ENCODE data around the gene PRR35. TPM values are rescaled to one million over a fixed set of nuclear protein-coding genes. Genes with fewer than 3 reads are reported as not detected.

PRR35 gene
- total RNA-seq, 4 donors from 2014 or later, result not detected

DNA sequence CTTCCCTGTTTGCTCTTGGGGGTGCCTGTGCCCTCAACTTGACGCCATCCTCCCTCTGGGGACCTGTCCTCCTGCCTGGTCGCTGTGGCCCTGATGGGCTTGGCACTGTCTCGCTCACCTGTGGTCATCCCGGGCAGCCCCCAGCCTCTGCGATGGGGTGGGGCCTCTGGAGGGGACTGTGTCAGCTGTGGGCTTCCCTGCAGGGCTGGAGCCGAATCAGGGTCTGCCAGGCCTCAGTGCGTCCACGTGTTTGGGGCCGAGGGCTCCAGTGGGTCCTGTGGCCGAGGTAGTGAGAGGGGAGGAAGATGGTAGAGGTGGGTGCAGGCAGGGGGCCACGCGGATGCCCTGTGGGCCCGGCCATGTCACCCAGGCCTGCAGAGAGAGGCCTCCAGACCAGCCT is 17.6 kb downstream of the PRR35 start:
- TF ChIP-seq, protein P1, sequence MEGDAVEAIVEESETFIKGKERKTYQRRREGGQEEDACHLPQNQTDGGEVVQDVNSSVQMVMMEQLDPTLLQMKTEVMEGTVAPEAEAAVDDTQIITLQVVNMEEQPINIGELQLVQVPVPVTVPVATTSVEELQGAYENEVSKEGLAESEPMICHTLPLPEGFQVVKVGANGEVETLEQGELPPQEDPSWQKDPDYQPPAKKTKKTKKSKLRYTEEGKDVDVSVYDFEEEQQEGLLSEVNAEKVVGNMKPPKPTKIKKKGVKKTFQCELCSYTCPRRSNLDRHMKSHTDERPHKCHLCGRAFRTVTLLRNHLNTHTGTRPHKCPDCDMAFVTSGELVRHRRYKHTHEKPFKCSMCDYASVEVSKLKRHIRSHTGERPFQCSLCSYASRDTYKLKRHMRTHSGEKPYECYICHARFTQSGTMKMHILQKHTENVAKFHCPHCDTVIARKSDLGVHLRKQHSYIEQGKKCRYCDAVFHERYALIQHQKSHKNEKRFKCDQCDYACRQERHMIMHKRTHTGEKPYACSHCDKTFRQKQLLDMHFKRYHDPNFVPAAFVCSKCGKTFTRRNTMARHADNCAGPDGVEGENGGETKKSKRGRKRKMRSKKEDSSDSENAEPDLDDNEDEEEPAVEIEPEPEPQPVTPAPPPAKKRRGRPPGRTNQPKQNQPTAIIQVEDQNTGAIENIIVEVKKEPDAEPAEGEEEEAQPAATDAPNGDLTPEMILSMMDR (IDR thresholded peaks at IDR 0.05; ENCODE audit: low read depth), result no peak

DNA sequence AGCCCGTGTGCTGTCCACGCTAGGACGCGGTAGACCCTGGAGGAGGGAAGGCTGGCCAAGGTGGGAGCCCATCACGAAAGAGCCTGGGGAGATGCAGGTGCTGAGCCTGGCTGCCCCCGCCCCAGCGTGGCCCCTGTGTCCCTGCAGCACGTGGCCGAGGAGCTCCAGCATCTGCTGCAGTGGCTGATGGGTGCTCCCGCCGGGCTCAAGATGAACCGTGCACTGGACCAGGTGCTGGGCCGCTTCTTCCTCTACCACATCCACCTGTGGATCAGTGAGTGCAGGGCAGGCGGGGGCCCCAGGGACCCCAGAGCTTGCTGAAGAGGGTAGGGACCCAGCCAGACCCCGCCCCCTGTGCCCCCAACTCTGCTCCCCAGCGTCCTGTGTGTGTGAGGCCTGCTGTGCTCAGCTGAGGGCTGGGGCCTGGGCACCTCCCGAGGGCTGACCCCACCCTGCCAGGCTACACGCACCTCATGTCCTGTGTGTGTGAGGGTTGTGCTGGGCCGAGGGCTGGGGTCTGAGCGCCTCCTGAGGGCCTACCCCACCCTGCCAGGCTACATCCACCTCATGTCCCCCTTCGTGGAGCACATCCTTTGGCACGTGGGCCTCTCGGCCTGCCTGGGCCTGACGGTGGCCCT is 18.2 kb downstream of the PRR35 start:
- TF ChIP-seq, protein P1 (IDR thresholded peaks at IDR 0.05; ENCODE audit: low read depth), result no peak

DNA sequence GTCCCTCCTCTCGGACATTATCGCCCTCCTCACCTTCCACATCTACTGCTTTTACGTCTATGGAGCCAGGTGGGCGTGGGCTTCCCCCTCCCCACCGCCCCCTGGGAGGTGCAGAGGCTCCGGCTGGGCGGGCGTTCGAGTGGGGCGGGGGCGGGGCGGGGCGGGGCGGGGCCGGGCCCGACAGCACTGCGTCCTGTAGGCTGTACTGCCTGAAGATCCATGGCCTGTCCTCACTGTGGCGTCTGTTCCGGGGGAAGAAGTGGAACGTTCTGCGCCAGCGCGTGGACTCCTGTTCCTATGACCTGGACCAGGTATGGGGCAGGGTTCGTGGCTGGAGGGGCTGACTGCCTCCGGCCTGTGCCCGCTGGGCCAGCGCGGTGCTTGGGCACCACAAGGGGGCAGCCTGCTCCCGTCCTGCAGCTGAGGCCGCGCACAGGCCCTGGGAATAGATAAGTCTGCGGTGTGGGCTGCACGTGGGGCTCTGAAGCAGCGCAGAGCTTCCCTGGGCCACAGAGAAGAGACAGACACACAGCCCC is 18.7 kb downstream of the PRR35 start:
- TF ChIP-seq, protein P1 (IDR thresholded peaks at IDR 0.05; ENCODE audit: low read depth), result no peak

DNA sequence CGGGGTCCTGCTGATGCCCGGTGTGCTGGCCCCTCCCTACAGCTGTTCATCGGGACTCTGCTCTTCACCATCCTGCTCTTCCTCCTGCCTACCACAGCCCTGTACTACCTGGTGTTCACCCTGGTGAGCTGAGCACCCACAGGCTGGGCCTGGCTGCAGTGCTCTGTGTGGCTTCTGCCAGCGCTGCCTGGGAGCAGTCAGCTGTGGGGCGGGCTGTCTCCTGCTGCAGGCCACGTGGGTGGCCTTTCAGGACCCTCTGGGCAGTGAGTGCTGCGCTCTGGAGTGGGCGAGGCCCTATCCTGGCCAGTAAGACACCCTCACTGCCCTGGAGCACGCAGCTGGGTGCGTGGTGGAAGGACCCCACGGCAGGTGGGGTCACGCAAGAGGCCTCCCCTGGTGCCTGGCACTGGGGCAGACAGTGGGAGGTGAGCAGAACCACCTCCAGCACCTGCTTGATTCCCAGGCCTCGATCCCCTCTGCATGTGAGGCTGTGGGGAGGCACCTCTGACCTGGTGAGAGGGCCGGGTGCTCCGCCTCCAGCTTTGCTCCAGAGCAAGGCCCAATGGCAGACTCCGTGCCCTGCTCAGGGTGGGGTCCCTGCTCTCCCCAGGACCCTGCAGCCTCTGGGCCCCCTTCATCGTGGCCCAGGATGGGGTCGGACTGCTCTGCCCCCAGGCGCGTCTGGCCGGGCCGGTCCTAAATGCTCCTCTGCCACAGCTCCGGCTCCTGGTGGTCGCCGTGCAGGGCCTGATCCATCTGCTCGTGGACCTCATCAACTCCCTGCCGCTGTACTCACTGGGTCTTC is 20.1 kb downstream of the PRR35 start:
- TF ChIP-seq, protein P1 (IDR thresholded peaks at IDR 0.05; ENCODE audit: low read depth), result no peak

DNA sequence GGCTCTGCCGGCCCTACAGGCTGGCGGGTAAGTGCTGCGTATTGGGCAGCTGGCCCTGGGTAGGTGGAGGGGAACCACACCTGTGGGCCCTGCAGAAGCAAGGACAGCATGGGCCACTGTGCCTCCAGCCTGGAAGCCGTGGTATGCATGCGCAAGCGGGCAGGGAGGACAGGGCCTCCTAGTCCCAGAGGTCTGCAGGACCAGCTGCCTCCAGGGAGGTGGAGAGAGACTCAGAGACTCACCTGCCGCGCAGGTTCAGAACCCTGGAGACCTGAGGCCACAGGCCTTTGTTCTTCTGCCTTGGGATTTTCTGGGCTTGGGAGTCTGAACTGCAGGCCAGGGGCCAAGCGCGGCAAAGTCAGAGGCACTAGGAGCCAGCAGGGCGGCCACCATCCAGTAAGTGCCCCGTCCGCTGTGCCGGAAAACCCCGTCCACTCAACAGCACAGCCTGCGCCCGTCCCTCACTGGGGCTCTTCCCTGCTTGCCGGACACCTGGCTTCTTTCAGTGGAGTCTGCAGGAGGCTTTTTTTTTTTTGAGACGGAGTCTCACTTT is 20.8 kb downstream of the PRR35 start:
- TF ChIP-seq, protein P1 (IDR thresholded peaks at IDR 0.05; ENCODE audit: low read depth), result no peak

DNA sequence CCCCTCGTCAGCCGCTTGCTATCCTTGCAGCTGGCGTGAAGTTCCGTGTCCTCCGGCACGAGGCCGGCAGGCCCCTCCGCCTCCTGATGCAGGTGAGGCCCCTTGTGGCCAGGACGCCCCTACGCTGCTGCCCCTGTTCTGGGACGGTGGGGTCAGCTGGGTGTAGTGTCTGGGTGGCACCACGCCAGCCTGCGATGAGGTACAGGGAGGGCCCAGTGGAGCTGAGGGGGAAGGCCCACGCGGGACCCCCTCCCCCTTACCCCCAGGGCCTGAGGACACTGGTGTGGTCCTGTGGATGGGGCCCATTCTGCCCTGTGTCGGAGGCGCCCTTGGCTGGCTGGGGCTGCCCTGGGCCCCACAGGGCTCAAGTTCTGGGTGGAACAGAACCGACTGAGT is 22.0 kb downstream of the PRR35 start:
- TF ChIP-seq, protein P1 (IDR thresholded peaks at IDR 0.05; ENCODE audit: low read depth), result no peak

Data from subcutaneous adipose tissue (tissue), 4 donors.